ENCODE data around the gene ZNF185. TPM values are rescaled to one million over a fixed set of nuclear protein-coding genes. Genes with fewer than 3 reads are reported as not detected.
"Not testable (repeated sequence)": the region's sequence is repeated elsewhere in the genome, so short reads cannot be mapped to it uniquely, and the experiment has no call there.

The ZNF185 gene
- total RNA-seq, 3 donors from 2014 or later = 2.8 to 6.9 (median 4.2) TPM

DNA sequence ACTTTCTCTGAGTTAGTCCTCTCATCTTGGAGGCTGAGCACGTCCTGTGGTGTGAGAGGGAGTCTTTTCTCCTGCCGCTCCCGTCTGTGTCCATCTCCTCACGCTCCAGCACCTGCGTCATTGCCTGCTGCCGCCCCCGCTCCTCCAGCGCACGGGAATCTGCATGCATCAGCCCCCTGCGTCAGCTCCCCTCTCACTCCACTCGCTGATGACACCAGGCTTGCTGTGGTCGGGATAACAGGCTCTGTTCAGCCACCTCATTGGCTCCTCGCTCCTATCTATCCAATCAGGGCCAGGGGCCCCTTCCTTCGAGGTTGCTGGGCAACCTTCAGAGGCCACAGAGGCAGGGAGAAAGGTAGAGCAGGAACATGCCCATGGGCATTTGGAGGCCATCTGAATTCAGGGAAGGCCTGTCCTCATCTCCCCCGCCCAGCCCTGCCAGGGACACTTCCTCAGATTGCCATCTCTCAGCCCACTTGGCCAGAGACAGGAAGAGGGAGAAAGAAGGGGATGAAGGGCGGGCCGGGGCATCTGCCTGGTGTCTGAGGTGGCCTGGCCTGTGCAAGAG, 9.3 kb downstream of the ZNF185 start:
- intact Hi-C loops (cut with DNase I, micrococcal nuclease) = no loop called here
- no peaks in the 10 kb centered on the region for H3K36me3 ChIP-seq (ENCODE audit: low read depth)
- no peaks in the 10 kb centered on the region for H3K4me1 ChIP-seq (ENCODE audit: low read depth)
- ATAC-seq (no peak), DNase-seq (peak in 1 of 3 donors; percentile 37)
- no peaks in the 10 kb centered on the region for H3K9me3 ChIP-seq
- TF ChIP-seq, protein P1, sequence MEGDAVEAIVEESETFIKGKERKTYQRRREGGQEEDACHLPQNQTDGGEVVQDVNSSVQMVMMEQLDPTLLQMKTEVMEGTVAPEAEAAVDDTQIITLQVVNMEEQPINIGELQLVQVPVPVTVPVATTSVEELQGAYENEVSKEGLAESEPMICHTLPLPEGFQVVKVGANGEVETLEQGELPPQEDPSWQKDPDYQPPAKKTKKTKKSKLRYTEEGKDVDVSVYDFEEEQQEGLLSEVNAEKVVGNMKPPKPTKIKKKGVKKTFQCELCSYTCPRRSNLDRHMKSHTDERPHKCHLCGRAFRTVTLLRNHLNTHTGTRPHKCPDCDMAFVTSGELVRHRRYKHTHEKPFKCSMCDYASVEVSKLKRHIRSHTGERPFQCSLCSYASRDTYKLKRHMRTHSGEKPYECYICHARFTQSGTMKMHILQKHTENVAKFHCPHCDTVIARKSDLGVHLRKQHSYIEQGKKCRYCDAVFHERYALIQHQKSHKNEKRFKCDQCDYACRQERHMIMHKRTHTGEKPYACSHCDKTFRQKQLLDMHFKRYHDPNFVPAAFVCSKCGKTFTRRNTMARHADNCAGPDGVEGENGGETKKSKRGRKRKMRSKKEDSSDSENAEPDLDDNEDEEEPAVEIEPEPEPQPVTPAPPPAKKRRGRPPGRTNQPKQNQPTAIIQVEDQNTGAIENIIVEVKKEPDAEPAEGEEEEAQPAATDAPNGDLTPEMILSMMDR (IDR thresholded peaks at IDR 0.05) = no peak
- H3K4me3 ChIP-seq = no peak overlapping the region

DNA sequence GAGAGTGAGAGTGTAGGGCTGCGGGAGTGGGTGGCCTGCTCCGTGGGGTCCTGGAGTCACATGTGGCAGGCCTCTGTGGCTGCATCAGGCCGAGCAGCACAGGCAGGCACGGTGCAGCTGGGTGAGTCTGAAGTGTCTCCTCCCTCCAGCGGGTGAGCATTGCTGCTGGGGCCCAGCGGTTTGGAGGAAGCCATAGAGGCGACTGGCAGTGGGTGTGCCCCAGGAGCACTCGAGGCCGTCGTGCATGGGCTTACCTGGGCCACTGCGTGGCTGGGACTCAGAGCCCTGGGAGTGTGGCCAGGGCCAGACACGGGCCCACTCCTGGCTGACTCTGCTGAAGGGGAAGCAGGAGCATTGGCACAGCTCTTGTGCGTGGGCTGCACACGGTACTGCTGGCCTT, 10.6 kb downstream of the ZNF185 start:
- no peaks in the 10 kb centered on the region for H3K4me1 ChIP-seq (ENCODE audit: low read depth)
- no peak overlapping the region for H3K4me3 ChIP-seq
- TF ChIP-seq, protein P1 (IDR thresholded peaks at IDR 0.05) = no peak
- DNase-seq (no peak), ATAC-seq (no peak)
- no peaks in the 10 kb centered on the region for H3K36me3 ChIP-seq (ENCODE audit: low read depth)
- no peaks in the 10 kb centered on the region for H3K9me3 ChIP-seq
- intact Hi-C loops (cut with DNase I, micrococcal nuclease) = no loop called here

DNA sequence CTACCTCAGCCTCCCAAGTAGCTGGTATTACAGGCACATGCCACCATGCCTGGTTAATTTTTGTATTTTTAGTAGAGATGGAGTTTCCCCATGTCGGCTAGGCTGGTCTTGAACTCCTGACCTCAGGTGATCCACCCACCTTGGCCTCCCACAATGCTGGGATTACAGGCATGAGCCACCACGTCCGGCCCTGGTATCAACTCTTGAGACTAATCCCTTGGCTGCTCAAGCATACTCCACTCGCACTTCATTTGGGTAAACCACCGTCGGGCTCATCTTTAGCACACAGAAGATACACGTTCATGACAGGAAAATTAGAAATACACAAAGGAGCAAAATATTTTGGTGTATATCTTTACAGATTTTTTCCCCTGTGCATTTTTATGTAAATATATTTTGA, 12.2 kb downstream of the ZNF185 start:
- intact Hi-C loops (cut with DNase I, micrococcal nuclease); DNase-seq; H3K4me1 ChIP-seq (ENCODE audit: low read depth); H3K36me3 ChIP-seq (ENCODE audit: low read depth); H3K9me3 ChIP-seq; H3K4me3 ChIP-seq; ATAC-seq: not testable (repeated sequence)

DNA sequence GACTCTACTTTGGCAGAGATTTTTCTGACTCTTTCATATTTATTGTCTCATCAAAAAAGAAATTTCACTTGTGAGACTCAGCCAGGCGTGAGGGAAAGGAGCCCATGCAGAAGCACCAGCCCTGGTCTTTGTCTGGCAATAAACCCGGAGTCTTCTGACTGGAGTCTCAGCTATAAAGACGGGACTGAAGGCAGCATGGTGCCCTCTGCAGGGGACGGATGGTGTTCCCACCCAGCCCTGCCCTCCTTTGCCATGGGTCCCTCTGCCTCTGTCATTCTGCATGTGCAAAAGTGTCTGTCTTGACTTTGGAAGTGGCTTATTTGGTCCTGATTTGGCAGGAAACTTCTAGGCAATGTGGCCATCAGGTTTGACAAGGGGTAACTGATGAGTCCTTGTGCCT, 14.2 kb downstream of the ZNF185 start:
- TF ChIP-seq, protein P1 (IDR thresholded peaks at IDR 0.05) = no peak
- Histone ChIP-seq H3K36me3 (ENCODE audit: low read depth) (no peaks in the 10 kb centered on the region), H3K4me3 (no peak overlapping the region), H3K4me1 (ENCODE audit: low read depth) (no peaks in the 10 kb centered on the region), H3K9me3 (no peaks in the 10 kb centered on the region)
- no peak for ATAC-seq
- intact Hi-C loops (cut with DNase I, micrococcal nuclease) = no loop called here
- no peak for DNase-seq

DNA sequence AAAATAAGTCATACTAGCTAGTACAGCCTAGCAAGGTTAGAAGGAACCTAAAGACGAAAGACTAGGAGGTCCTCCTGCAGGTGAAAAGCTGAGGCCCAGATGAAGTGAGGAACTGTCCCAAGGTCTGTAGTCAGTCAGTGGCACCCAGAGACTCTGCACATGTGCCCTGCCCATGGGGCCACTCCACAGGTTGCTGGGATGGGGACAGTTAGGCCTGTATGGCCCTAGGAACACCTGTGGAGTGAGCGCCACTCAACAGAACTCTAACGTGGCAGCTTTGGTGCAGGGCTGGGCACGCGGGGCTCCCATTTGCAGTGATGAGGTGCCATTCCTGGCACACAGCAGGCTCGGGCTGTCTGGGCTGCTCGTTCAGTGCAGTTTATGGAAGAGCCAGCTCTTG, 14.8 kb downstream of the ZNF185 start:
- Histone ChIP-seq H3K4me1 (ENCODE audit: low read depth) (no peaks in the 10 kb centered on the region), H3K9me3 (no peaks in the 10 kb centered on the region), H3K4me3 (no peak overlapping the region), H3K36me3 (ENCODE audit: low read depth) (no peaks in the 10 kb centered on the region)
- intact Hi-C loops (cut with DNase I, micrococcal nuclease) = no loop called here
- DNase-seq = no peak
- TF ChIP-seq, protein P1 (IDR thresholded peaks at IDR 0.05) = no peak
- no peak for ATAC-seq

DNA sequence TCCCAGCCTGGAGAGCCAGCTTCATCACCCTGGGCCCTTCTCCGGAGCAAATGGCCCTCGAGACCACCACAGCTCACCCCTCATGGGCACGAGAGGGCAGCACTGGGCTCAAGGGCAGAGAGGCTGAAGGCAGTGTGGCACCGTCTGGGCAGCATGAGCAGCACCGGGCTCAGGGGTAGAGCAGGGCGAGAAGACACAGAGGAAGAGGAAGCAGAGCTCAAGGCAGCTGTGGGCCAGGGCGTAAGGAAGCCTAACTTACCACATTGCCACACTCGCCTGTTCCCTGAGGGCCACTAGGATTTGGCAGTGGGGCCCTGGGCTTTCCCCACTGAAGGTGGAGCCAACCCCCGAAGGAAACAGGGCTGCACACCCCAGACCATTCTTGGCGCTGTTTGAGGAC, 15.5 kb downstream of the ZNF185 start:
- ATAC-seq = no peak
- TF ChIP-seq, protein P1 (IDR thresholded peaks at IDR 0.05) = no peak
- Histone ChIP-seq H3K36me3 (ENCODE audit: low read depth) (no peaks in the 10 kb centered on the region), H3K4me1 (ENCODE audit: low read depth) (no peaks in the 10 kb centered on the region), H3K9me3 (no peaks in the 10 kb centered on the region), H3K4me3 (no peak overlapping the region)
- intact Hi-C loops (cut with DNase I, micrococcal nuclease) = no loop called here
- no peak for DNase-seq
